ENCODE measurements around the gene SMYD3.
"Not testable (repeated sequence)": the region's sequence is repeated elsewhere in the genome, so short reads cannot be mapped to it uniquely, and the experiment has no call there.

Gene SMYD3

GRCh38 chr1:245765230-245766000, 741.7 kb downstream of the SMYD3 start:
- peak; percentile 46 for DNase-seq (ENCODE audit: low spot score)

GRCh38 chr1:245763873-245764331, 743.2 kb downstream of the SMYD3 start:
- no peak for DNase-seq (ENCODE audit: low spot score)

- DNase-seq (ENCODE audit: low spot score), result no peak
Observed at GRCh38 chr1:245762396-245762910, 744.6 kb downstream of the SMYD3 start.

GRCh38 chr1:245760301-245760700, 746.8 kb downstream of the SMYD3 start:
- DNase-seq (ENCODE audit: low spot score), result no peak

- DNase-seq (ENCODE audit: low spot score), result no peak
Observed at GRCh38 chr1:245754463-245754961, 752.6 kb downstream of the SMYD3 start.

- DNase-seq (ENCODE audit: low spot score), result no peak
Observed at GRCh38 chr1:245753807-245754206, 753.3 kb downstream of the SMYD3 start.

GRCh38 chr1:245752561-245752960, 754.5 kb downstream of the SMYD3 start:
- no peak for DNase-seq (ENCODE audit: low spot score)

GRCh38 chr1:245751726-245752470, 755.2 kb downstream of the SMYD3 start:
- DNase-seq (ENCODE audit: low spot score), result no peak

- DNase-seq (ENCODE audit: low spot score), result no peak
Observed at GRCh38 chr1:245751116-245751515, 756.0 kb downstream of the SMYD3 start.

- DNase-seq (ENCODE audit: low spot score), result no peak
Observed at GRCh38 chr1:245750261-245750660, 756.8 kb downstream of the SMYD3 start.

- no peak for DNase-seq (ENCODE audit: low spot score)
Observed at GRCh38 chr1:245749053-245749452, 758.0 kb downstream of the SMYD3 start.

- DNase-seq (ENCODE audit: low spot score), result no peak
Observed at GRCh38 chr1:245748646-245749045, 758.4 kb downstream of the SMYD3 start.

GRCh38 chr1:245748240-245748639, 758.8 kb downstream of the SMYD3 start:
- no peak for DNase-seq (ENCODE audit: low spot score)

- DNase-seq (ENCODE audit: low spot score), result no peak
Observed at GRCh38 chr1:245742896-245743295, 764.2 kb downstream of the SMYD3 start.

- not testable (repeated sequence) for DNase-seq (ENCODE audit: low spot score)
Observed at GRCh38 chr1:245740336-245740735, 766.7 kb downstream of the SMYD3 start.

GRCh38 chr1:245730801-245731200, 776.3 kb downstream of the SMYD3 start:
- DNase-seq (ENCODE audit: low spot score), result no peak

GRCh38 chr1:245728035-245728434, 779.0 kb downstream of the SMYD3 start:
- DNase-seq (ENCODE audit: low spot score), result not testable (repeated sequence)

- no peak for DNase-seq (ENCODE audit: low spot score)
Observed at GRCh38 chr1:245721488-245721887, 785.6 kb downstream of the SMYD3 start.

- DNase-seq (ENCODE audit: low spot score), result no peak
Observed at GRCh38 chr1:245718951-245719350, 788.1 kb downstream of the SMYD3 start.

- no peak for DNase-seq (ENCODE audit: low spot score)
Observed at GRCh38 chr1:245718123-245718522, 789.0 kb downstream of the SMYD3 start.

- DNase-seq (ENCODE audit: low spot score), result no peak
Observed at GRCh38 chr1:245717611-245718010, 789.5 kb downstream of the SMYD3 start.

- no peak for DNase-seq (ENCODE audit: low spot score)
Observed at GRCh38 chr1:245716561-245716960, 790.5 kb downstream of the SMYD3 start.

- DNase-seq (ENCODE audit: low spot score), result peak; percentile 66
Observed at GRCh38 chr1:245715970-245716369, 791.1 kb downstream of the SMYD3 start.

All from AG08396 (cell line).